NCI-H1105 treated with DMSO at 0.1 percent for 48 hours (cell line): ENCODE measurements around the gene PPM1L.
A peak's percentile ranks its signal among the peaks of the same experiment; 100 is the strongest.

Experiments
- DNase-seq: peaks from one replicate; lab custom pipeline; 2025; lab: John Stamatoyannopoulos, UW

PPM1L gene

GRCh38 chr3:160852856-160853255, 96.8 kb downstream of the PPM1L start:
- no peak for DNase-seq

GRCh38 chr3:160856450-160856849, 100.4 kb downstream of the PPM1L start:
- DNase-seq = no peak

GRCh38 chr3:160857476-160858119, 101.6 kb downstream of the PPM1L start:
- no peak for DNase-seq

GRCh38 chr3:160860346-160860745, 104.3 kb downstream of the PPM1L start:
- DNase-seq = no peak

GRCh38 chr3:160869825-160870224, 113.8 kb downstream of the PPM1L start:
- DNase-seq = peak; percentile 81

- peak; percentile 97 for DNase-seq
Observed at GRCh38 chr3:160870327-160870726, 114.3 kb downstream of the PPM1L start.

- no peak for DNase-seq
Observed at GRCh38 chr3:160874736-160875135, 118.7 kb downstream of the PPM1L start.

GRCh38 chr3:160876643-160877042, 120.6 kb downstream of the PPM1L start:
- DNase-seq = no peak

- DNase-seq = peak; percentile 44
Observed at GRCh38 chr3:160879859-160880258, 123.8 kb downstream of the PPM1L start.

- DNase-seq = no peak
Observed at GRCh38 chr3:160883373-160883772, 127.3 kb downstream of the PPM1L start.

GRCh38 chr3:160885791-160886286, 129.8 kb downstream of the PPM1L start:
- no peak for DNase-seq

GRCh38 chr3:160886421-160886820, 130.4 kb downstream of the PPM1L start:
- DNase-seq = no peak

GRCh38 chr3:160893207-160893606, 137.2 kb downstream of the PPM1L start:
- DNase-seq = no peak

- DNase-seq = no peak
Observed at GRCh38 chr3:160904691-160905090, 148.7 kb downstream of the PPM1L start.

- no peak for DNase-seq
Observed at GRCh38 chr3:160906646-160907045, 150.6 kb downstream of the PPM1L start.

GRCh38 chr3:160909917-160910316, 153.9 kb downstream of the PPM1L start:
- no peak for DNase-seq

GRCh38 chr3:160911411-160911810, 155.4 kb downstream of the PPM1L start:
- DNase-seq = no peak

GRCh38 chr3:160916472-160916871, 160.4 kb downstream of the PPM1L start:
- no peak for DNase-seq

- peak; percentile 31 for DNase-seq
Observed at GRCh38 chr3:160919942-160920341, 163.9 kb downstream of the PPM1L start.

GRCh38 chr3:160921020-160921635, 165.1 kb downstream of the PPM1L start:
- DNase-seq = peak; percentile 19

GRCh38 chr3:160924776-160925175, 168.7 kb downstream of the PPM1L start:
- no peak for DNase-seq

GRCh38 chr3:160927620-160928019, 171.6 kb downstream of the PPM1L start:
- DNase-seq = no peak

- DNase-seq = peak; percentile 18
Observed at GRCh38 chr3:160928183-160928726, 172.2 kb downstream of the PPM1L start.
